Astrocyte of the cerebellum (primary cell): ENCODE results near the gene BCAM.
A peak's percentile ranks its signal among the peaks of the same experiment; 100 is the strongest.

Experiments used
- DNase-seq: peaks from one replicate; pipeline ENCODE4 v3.0.0-alpha.2; 2011; ENCODE audit warnings: low read depth
- H3K4me3 ChIP-seq: 2 replicates; pipeline ENCODE4 v1.5.1; 2011; ENCODE audit warnings: mild to moderate bottlenecking, low read depth, low read length, moderate library complexity
- CTCF ChIP-seq: IDR thresholded peaks from 2 replicates; pipeline ENCODE4 v1.5.1; 2012; ENCODE audit warnings: low read length, low read depth, moderate library complexity, mild to moderate bottlenecking; ENCODE audit errors: missing control alignments
- in situ Hi-C: cut with HindIII; loops from 2 replicates; pipeline ENCODE4 v1.10.0; 2017; ENCODE audit warnings: low sequenced_read_pairs

The BCAM gene

GRCh38 chr19:44841231-44841630 lies 32.3 kb downstream of the BCAM start:
- in situ Hi-C loops = loop anchor here (25.0 kb wide), 1 partner anchor 129 kb away; no protein-coding TSS in a partner anchor
- no peak for TF ChIP-seq CTCF
- no peak for DNase-seq
- no peak overlapping the region for H3K4me3 ChIP-seq

DNA sequence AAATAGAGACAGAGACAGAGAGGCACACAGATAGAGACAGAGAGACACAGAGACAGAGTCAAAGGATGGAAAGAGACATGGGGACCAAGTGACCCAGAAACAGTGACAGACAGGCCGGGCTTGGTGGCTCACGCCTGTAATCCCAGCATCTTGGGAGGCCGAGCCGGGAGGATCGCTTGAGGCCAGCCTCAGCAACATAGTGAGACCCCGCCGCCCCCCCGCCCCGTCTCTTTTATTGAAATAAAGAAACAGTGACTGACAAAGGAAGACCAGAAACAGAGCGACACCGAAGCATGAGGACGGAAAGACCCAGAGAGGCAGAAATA lies 36.3 kb downstream of the BCAM start:
- in situ Hi-C loops = loop anchor here (25.0 kb wide), 1 partner anchor 133 kb away; no protein-coding TSS in a partner anchor
- DNase-seq = no peak
- H3K4me3 ChIP-seq = peak overlapping the region; percentile 97
- no peak for TF ChIP-seq CTCF

GRCh38 chr19:44845612-44846454 lies 36.9 kb downstream of the BCAM start, which contains the start of gene NECTIN2:
NECTIN2 (plus strand) TSS chr19:44846297; CDS start chr19:44846526, 229 bp downstream.
- in situ Hi-C loops = loop anchor here (25.0 kb wide), 1 partner anchor 134 kb away; no protein-coding TSS in a partner anchor
- H3K4me3 ChIP-seq = peak within 1 kb of the TSS; percentile 97
- peak; percentile 97 for DNase-seq
- peak; percentile 79 for TF ChIP-seq CTCF

DNA sequence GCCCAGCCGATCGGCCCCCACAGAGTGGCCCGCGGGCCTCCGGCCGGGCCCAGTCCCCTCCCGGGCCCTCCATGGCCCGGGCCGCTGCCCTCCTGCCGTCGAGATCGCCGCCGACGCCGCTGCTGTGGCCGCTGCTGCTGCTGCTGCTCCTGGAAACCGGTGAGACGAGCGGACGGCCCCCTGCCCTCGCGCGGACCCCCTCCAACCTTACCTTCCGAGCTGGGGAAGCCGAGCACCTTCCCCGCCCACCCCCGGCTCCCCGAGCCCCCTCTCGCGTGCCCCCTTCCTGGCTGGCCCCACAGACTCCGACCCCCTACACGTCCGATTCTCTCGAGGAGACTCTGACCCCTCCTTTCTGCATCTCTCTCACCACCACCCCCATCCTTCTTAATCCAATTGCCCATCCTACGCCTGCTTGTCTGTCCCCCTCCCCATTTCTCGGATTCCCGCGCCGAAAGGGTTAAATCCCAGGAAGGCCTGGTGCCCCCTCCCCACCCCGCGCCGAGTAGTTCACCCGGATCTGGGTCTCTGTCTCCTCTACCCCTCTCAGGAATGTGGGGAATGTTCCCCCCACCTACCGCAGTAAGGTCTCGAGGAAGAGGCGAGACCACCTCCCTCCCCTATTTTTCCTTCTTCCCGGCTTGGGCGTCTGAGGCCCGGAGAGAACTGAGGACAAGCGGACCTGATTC lies 37.7 kb downstream of the BCAM start:
- in situ Hi-C loops = loop anchor here (25.0 kb wide), 1 partner anchor 134 kb away; no protein-coding TSS in a partner anchor
- peak overlapping the region; percentile 97 for H3K4me3 ChIP-seq
- DNase-seq = no peak
- TF ChIP-seq CTCF = no peak

DNA sequence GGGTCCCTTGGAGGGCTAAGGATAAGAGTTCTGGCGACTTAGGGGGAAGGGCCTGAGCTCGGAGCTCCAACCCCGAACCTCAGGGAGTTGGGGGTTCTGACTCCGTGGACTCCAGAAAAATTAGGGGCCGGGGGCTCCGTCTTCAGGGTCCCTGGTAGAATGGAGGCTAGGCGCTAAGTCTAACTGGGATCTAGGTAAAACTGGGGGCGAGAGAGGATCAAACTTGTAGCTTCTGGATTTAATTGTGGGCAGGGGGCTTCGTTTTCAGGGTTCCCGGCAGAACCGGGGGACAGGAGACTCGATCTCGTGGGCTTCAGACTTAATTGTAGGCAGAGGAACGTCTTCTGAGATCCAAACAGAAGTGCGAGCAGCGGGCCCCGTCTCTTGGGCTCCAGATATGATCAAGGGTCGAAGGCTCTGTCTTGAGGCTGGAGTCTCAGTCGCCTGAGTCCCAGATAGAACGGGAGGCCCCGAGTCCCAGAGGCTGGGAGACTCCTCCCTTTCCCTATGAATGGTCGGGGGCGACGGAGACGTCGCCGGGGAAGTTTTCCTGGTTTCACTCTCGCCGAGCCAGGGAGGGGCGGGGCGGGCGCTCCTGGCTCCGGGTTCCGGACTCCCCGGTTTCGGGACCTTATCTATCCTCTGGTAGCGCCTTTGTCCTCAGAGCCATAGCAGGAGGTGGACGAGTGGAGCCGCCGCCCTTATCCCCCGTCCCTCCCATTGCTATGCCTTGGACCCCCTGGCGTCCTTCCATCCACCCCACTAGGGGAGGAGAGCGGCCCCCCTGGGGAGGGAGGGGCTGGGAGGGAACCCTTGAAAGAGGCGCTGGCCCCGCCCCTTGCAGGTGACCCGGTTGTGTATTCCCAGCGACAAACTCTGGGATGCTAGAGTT lies 38.5 kb downstream of the BCAM start:
- no peak for DNase-seq
- in situ Hi-C loops = loop anchor here (25.0 kb wide), 1 partner anchor 135 kb away; no protein-coding TSS in a partner anchor
- TF ChIP-seq CTCF = no peak
- H3K4me3 ChIP-seq = peak overlapping the region; percentile 97
